Osteoblast (primary cell): Measurements from ENCODE around the gene TMEM141. TPM values are rescaled to one million over a fixed set of nuclear protein-coding genes. Genes with fewer than 3 reads are reported as not detected.
A peak's percentile ranks its signal among the peaks of the same experiment; 100 is the strongest.

Source experiments
- DNase-seq: peaks from one replicate; pipeline ENCODE4 v3.0.0; 2011; ENCODE audit warnings: low spot score, mixed read lengths; ENCODE audit not compliant: insufficient read length; ENCODE audit errors: missing footprints
- H2AFZ ChIP-seq: 2 replicates; pipeline ENCODE4 v1.6.0; 2011; ENCODE audit warnings: mild to moderate bottlenecking, low read length
- H3K27ac ChIP-seq: 2 replicates; pipeline ENCODE4 v1.5.1; 2011; ENCODE audit warnings: mild to moderate bottlenecking, low read depth, low read length, moderate library complexity
- H3K27me3 ChIP-seq: 2 replicates; pipeline ENCODE4 v1.6.0; 2012; ENCODE audit warnings: mild to moderate bottlenecking, control low read depth, inconsistent platforms, low read length, moderate library complexity; ENCODE audit not compliant: insufficient read depth
- H3K36me3 ChIP-seq: 2 replicates; pipeline ENCODE4 v1.5.1; 2011; ENCODE audit warnings: mild to moderate bottlenecking, low read length, control low read depth, moderate library complexity; ENCODE audit not compliant: insufficient read depth
- H3K4me1 ChIP-seq: 2 replicates; pipeline ENCODE4 v1.5.1; 2011; ENCODE audit warnings: mild to moderate bottlenecking, low read length, control low read depth, moderate library complexity; ENCODE audit not compliant: insufficient read depth
- H3K4me2 ChIP-seq: 2 replicates; pipeline ENCODE4 v1.6.0; 2011; ENCODE audit warnings: mild to moderate bottlenecking, low read length; ENCODE audit not compliant: insufficient read depth
- H3K4me3 ChIP-seq: fragments of 200-600 bp; sonication (generic); 3 replicates; pipeline ENCODE4 v1.5.1; 2012; ENCODE audit warnings: mild to moderate bottlenecking, low read length, inconsistent platforms; ENCODE audit not compliant: insufficient read depth
- H3K79me2 ChIP-seq: 2 replicates; pipeline ENCODE4 v1.6.0; 2012; ENCODE audit warnings: mild to moderate bottlenecking, low read length, control low read depth, inconsistent platforms; ENCODE audit not compliant: insufficient read depth
- H3K9me3 ChIP-seq: 2 replicates; pipeline ENCODE4 v1.5.1; 2011; ENCODE audit warnings: low read depth, low read length, control low read depth
- H4K20me1 ChIP-seq: 2 replicates; pipeline ENCODE4 v1.6.0; 2012; ENCODE audit warnings: mild to moderate bottlenecking, low read length, control low read depth; ENCODE audit not compliant: insufficient read depth
- CTCF ChIP-seq: IDR thresholded peaks from 2 replicates; pipeline ENCODE4 v1.5.1; 2011; ENCODE audit warnings: mild to moderate bottlenecking, low read depth, low read length, moderate library complexity; ENCODE audit errors: extremely low read depth
- total RNA-seq: library from RNA; depleted of rRNA; stranded (reverse); fragments of >200 nt; gene quantifications from 2 replicates; pipeline ENCODE4 v1.2.3, GENCODE V29; 2012

TMEM141 gene
- total RNA-seq, 1 donor: 39.8 TPM

- no peak for TF ChIP-seq CTCF
- H3K27me3 ChIP-seq: no peaks in the 10 kb centered on the region
- peak; percentile 69 for DNase-seq
These were observed 35.1 kb upstream of the TMEM141 start for GRCh38 chr9:136756134-136756438.

GRCh38 chr9:136756836-136757235 lies 34.3 kb upstream of the TMEM141 start:
- no peak overlapping the region for H2AFZ ChIP-seq
- no peaks in the 10 kb centered on the region for H3K4me1 ChIP-seq
- no peak overlapping the region for H3K27ac ChIP-seq
- TF ChIP-seq CTCF: no peak
- H3K79me2 ChIP-seq: no peaks in the 10 kb centered on the region
- no peak overlapping the region for H3K4me2 ChIP-seq
- no peaks in the 10 kb centered on the region for H3K27me3 ChIP-seq
- H3K4me3 ChIP-seq: no peak overlapping the region
- peaks cover 7% of the 10 kb centered on the region for H3K9me3 ChIP-seq
- H4K20me1 ChIP-seq: no peaks in the 10 kb centered on the region
- peak; percentile 66 for DNase-seq
- no peaks in the 10 kb centered on the region for H3K36me3 ChIP-seq

More at GRCh38 chr9:136756134-136756438, 35.1 kb upstream of the TMEM141 start:
- Histone ChIP-seq H3K4me1 (no peaks in the 10 kb centered on the region), H3K36me3 (no peaks in the 10 kb centered on the region), H3K9me3 (peaks cover 8% of the 10 kb centered on the region), H2AFZ (no peak overlapping the region), H4K20me1 (no peaks in the 10 kb centered on the region), H3K79me2 (no peaks in the 10 kb centered on the region), H3K4me2 (no peak overlapping the region), H3K27ac (no peak overlapping the region), H3K4me3 (no peak overlapping the region)

GRCh38 chr9:136757328-136757727 lies 33.8 kb upstream of the TMEM141 start:
- H3K4me1 ChIP-seq: no peaks in the 10 kb centered on the region
- TF ChIP-seq CTCF: no peak
- no peak overlapping the region for H3K27ac ChIP-seq
- no peak overlapping the region for H3K4me3 ChIP-seq
- H3K4me2 ChIP-seq: no peak overlapping the region
- H3K27me3 ChIP-seq: no peaks in the 10 kb centered on the region
- H3K79me2 ChIP-seq: no peaks in the 10 kb centered on the region
- H3K36me3 ChIP-seq: no peaks in the 10 kb centered on the region
- H3K9me3 ChIP-seq: peaks cover 6% of the 10 kb centered on the region
- peak; percentile 47 for DNase-seq
- H2AFZ ChIP-seq: no peak overlapping the region
- no peaks in the 10 kb centered on the region for H4K20me1 ChIP-seq

GRCh38 chr9:136757751-136758140 lies 33.4 kb upstream of the TMEM141 start:
- Histone ChIP-seq H4K20me1 (no peaks in the 10 kb centered on the region), H3K9me3 (peaks cover 6% of the 10 kb centered on the region), H3K4me2 (no peak overlapping the region), H3K79me2 (no peaks in the 10 kb centered on the region), H3K4me1 (no peaks in the 10 kb centered on the region), H3K27ac (no peak overlapping the region), H2AFZ (no peak overlapping the region), H3K36me3 (no peaks in the 10 kb centered on the region), H3K4me3 (no peak overlapping the region), H3K27me3 (no peaks in the 10 kb centered on the region)
- peak; percentile 57 for DNase-seq
- no peak for TF ChIP-seq CTCF
